Kidney capillary endothelial cell (primary cell): Measurements from ENCODE around the gene ELP4.

Experiments
- DNase-seq: peaks from one replicate; pipeline ENCODE4 v3.0.0-alpha.2; 2018; ENCODE audit warnings: low spot score

Gene ELP4

DNA sequence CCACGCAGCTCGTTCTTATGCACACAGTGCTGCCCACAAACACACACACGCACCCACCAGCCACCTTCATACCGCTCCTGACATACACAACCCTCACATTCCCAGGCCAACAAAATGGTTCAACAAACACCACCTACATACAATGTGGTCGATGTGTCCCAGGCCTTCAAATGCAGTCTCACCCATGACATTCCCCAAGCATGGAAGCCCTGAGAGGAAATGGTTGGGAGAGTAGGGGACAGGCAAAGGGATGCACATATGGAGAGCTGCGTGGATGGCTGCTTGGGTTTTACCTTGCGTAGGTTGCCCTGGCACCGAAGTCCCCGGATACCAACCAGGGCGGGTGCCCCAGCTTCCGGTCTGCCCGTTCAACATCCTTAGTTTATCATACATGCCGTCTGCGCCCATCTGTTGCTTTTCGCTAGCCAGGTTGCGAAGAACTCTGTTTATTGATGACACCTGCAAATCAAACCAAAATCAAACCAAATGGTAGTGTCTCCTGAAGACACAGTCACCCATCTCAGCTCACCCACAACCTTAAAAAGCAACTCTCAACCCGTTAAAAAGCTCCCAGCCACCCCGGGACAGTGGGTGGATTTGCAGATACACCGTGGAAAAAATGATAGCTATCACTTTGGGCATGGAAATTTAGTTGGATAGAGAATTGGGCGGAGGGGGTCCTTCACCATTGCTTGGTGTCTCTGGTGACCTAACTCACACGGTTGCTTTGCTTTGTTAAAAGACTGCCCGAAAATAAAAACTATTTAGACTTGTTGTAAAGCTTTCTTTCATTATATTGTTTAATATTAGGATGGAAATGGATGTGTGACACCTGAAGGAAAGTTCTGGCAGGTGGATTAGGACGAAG lies 291.1 kb downstream of the ELP4 start:
- no peak for DNase-seq

DNA sequence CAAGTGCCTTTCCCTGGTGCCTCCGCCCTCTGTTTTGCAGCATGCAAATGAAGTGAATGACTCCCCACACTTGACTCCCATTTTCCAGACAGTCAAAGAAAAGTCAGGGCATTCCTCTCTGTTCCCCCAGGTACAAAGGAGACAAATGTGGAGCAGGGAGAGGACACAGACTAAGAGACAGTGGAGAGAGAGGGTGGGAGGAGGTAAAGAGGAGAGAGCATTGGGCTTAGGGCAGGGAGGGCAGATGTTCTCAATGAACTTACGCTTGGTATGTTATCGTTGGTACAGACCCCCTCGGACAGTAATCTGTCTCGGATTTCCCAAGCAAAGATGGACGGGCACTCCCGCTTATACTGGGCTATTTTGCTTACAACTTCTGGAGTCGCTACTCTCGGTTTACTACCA lies 291.7 kb downstream of the ELP4 start:
- DNase-seq = no peak

DNA sequence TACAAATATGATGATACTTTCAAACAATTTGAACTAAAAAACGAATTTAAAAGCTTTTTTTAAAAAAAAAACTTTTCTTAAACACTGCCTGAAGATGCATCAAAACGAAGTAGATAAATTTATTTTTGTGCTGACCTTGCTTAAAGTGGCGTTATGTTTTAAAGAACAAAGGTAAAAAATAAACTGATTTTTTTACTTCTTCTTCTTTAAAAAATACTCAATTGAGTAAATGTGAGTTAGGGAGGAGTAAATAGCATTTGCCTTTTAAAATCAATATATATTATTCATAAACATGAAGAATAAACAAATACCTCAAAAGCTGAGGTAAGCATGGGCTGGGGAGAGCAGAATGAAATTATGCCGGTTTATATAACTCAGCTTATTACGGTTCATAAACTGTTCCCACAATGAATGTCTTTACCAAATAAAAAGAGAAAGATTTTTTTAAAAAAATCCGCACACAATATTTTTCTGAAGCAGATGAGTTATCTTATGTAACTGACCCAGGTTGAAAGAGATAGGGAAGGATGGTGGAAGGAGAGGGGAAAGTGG lies 292.5 kb downstream of the ELP4 start:
- DNase-seq = no peak

DNA sequence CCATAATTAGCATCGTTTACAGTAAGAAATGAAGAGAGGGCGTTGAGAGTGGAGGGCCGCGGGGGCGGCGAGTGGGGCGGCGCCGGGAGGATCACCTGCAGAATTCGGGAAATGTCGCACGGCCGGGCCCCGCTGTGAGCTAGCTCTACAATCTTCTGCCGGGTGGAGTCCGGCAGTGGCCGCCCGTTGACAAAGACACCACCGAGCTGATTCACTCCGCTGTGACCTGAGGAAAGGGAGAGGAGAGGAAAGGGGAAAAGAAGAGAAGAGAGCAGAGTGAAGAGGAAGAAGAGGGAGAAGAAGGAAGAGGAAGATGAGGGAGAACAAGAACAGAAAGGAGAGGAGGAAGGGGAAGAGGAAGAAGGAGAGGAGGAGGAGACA lies 293.0 kb downstream of the ELP4 start:
- no peak for DNase-seq

DNA sequence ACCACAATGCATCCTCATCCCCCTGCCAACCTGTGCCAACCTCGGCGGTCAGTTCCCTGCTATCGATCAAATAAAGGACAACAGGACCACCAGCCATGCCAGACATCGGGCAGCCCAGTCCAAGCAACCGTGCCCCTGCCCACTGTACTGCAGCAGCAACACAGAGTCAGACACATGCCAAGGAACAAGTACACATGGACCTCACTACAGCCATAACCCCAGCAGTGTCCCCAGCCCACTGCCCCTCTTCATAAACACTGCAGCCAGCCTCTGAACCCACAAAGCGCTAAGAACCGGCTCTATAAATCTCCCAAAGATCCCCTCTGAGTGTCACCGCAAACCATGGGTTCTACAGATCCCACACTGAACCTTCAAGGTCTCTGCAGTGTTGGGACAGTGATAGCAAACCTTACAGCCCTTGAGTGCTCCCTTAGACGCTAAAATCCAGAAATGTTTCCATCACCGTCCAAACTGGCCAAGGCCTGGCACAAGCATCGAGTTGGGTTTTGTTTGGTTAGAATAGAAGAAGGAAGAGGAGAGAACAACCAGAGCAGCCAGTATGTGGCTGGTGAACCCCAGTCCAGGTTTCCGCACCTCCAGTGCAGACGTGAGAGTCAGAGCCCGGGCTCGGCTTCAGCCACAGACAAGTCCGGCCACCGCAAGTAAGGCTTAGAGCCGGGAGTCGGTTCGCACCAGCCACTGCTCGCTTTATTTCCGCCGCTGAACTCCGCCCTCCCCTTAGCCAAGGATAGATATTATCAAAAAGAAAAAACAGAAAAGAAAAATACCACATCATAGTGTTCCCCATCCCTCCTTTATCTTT lies 293.6 kb downstream of the ELP4 start:
- DNase-seq = no peak

DNA sequence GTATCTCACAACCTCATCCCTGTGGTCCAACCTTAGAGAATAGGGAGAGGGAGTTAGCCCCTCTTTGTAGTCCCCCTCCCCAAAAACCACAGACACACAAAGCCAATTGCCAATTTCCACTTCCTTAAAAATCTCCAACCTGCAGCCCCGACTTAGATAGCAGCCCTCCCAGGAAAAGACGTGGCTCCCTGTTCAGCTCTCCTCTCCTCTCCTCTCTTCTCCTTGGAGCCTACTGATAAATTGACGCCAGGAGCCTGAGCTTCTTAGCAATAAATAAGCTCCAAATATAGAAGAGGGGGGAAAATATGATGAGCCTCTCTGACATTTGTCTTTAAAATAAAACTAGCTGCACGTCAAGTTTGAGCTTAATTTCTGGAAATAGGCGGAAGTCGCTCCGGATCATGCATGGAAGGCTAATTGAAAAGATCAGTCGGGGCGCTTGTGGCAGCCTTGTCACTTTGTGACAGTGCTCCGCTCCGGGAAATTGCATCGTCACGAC lies 294.3 kb downstream of the ELP4 start:
- no peak for DNase-seq

DNA sequence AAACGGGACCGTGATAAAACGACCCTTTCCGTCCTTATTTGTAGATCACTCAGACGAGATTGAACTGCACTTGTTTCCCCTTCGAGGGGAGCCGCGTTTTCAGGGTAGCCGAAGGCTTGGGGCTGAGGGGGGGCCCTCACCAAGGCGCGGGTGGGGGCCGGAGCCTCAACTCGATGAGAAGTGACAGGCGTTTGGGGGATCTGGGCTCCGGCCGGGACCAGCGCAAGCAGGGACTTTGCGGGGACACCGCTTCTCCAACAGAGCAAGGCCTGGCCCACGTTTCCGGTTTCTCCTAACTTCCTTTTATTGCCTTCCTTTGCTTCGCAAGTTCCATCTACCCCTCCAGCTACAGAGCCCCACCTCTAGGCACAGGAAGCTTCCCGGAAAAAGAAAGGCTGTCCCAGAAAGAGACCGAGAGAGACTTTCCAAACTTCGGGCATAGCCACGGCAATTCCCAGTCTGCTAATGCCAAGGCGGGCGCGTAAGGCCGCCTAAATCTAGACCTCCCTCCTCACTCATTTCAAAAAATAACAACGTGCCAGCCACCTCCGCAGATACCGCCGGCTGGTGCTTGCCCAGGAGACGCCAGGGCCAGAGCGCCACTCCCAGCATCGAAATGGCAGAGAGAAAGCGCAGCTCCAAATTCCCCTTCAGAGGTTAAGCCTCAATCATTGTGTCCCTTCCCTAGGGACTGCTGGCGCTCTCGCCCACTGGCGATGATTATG lies 294.9 kb downstream of the ELP4 start:
- no peak for DNase-seq

DNA sequence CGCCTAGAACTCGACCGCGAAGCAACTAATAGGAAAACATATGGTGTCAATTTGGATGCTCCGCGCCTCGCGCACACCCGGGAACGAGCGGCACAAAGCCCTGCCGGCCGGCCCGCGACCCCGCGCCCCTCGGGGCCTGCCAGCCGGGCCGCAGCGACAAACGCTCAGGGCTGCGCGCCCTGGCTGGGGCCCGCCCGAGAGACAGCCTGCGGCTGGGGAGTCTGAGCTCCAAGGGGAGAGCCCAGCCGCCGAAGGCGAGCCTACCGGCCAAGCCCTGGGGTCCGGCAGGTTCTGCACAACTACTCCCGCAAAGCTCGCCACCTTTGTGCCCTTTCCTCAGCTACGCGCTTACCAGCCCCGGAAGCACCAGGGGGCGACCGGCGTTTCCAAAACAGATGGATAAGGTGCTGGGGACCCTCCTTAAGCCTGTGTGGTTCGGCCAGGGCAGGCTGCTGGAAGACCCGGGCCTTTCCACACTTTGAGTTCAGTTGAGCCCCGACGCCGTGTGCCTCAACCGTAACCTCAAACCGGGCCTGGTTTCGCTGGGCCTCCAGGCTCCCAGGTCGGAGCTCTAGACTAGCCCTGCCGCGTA lies 295.6 kb downstream of the ELP4 start:
- no peak for DNase-seq

DNA sequence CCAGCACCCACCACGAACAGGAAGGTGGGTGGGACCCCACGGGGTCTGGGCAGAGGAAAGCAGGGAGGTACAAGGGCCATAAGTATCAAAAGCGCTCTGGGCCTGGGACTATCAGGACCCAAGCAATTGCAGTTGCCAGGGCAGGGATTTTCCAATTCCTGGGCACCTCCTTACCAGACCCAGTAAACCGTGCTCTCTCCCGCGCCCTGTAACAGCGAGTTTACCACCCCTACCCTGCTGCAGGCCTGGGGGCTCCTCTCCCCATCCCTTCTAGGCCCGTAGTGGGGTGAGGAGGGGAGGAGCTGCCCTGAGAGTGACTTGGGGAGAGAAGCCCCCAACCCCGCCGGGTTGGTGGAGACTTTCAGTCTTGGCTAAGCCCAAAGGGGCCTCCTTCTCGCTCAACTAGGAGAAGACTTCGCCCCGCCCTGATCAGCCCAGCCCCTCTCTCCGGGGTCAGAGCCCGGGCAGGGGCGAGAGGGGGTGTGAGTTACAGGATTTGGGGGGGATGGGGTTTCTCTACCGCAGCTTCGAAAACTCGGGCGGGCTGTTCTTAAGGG lies 296.1 kb downstream of the ELP4 start:
- no peak for DNase-seq

DNA sequence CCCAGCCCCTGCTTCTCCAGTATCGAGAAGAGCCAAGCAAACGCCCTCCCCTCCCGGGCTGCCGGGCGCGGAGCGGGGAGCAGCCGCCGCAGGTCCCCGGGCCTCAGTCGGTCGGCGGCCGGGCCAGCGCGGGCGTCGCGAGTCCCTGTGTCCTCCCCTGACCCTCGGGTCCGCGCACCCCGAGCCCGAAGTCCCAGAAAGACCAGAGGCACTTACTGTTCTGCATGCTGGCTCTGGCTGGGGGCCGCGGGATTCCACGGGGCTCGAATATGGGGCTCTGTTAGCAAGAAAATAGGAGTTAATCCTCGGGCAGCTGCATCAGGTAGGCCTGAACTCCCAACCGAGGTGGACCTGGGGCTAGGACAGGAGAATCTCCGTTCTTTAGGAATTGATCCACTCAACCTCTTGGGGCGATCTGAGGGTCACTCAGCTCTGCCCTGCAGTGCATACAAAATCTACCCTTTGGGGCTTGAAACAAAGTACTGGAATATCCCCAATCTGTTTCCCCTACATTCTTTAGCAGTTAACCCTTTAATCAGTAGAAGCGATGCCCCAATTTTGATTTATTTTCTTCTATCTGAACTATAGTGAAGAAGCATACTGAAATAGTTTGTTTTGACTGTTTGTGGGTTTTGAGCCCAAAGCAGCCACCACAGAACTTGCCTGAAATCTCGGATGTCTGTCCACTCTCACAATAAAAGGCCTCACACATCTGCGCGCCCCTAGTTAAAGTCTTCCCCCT lies 296.8 kb downstream of the ELP4 start:
- no peak for DNase-seq

DNA sequence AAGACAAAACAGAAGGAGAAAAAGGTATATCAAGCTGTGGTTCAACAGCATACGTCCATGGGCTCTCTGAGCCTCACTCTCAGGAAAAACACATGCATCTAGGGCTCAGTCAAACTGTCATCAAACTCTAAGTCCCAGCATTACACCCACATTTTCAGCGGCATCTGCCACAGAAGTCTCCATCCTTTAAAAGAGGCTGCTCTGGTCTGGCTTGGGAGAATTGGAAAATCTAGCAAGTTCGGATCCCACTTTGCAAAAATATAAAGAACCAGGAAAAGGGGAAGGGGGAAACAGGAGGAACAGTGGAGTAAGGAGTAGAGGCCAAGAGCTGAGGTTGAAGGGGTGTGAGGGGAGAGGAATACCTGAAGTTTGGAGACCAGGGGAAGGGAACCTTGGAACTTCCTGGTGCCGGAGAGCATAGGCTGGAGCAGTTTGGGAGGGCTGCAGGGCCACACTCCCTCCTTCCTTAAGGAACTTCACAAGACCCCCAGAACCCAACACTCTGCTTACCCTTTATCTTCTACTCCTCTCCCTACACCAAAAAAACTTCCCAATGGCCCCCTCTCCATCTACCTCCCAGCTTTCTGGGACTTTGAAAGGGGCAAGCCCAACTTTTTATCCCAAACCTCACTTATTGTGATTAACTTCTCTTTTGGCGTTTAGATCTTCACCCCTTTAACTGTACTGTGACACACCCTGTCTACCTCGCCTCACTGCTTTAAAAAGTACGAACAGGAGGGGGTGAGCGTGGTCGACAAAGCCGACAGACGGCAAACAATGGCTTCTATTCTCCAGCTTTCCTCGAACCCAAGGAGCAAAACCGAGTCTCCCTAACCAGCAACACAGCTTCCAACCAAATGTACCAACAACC lies 297.6 kb downstream of the ELP4 start:
- DNase-seq = no peak

DNA sequence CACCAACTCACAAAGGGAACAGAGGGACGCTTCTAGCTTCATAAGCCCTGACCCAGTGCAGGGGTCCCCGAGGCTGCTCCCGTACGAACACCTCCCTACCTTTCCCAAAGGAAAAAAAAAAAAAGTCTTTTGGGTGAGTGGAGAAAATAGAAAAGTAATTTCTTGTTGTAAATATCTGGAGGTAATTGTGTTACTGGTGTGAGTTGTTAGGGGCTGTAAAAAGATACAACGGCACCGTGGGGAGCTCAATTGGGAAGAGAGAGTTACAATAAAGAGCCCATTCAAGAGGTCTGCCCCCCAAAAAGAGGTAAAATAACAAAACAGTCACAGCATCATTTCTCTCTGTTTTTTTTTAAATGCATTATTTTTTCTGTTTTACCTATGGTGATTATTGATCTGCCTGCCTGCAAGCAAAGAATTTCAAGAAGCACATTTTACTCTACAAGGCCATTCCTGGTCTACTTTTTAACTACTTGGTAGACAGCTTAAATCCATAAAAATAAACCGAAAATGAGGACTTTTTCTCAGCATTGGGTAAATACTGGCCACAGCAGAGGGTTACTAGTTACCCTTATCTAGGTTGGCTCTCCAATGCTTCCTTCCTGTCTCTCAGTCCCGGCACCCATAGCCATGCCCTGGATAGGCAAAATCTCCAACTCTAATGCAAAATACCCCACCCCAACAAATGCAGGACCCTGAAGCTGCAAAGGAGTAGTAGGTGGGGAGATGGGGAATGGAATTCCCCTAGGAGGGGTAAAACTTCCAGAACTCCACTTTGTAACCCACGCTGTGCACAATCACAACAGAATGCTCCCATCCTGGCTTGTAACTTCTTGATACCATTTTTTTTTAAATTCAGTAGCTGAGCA lies 298.5 kb downstream of the ELP4 start:
- DNase-seq = no peak

DNA sequence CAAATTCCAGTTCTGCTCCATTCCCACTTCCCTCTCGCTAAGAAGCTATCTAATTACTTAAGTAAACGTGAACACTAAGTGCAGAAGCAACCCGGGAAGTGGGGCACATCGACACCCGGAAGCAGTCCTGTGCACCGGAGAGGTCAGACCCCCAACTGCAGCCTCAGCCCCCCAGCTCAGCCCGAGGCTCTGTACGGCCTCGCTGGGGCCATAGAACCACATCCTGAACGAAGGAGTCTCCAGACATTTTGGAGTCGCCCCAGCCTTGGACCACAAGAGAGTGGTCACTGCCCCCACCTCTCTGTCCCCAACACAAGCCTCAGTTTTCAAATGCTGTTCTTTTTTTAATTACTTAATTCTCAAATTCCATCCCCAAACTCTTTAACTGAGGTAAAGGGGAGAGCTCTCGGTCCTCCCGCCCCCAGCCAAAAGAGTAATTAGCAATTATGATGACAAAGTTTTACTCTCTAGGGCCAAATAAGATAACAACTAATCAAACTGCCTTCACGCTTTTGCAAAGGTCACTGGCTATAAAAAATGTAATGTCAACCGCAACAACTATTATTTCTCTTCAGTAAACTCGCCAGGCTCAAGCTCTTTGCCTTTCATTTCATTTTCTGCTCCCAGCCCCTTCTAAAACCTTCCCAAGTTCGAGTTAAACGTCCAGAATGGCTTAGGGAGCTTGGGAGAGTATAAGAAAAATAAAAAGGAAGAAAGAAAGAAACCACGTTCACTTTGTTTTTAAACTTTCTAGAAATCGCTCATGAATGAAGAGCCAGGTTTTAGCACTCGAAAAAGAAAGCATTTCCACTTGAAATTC lies 299.4 kb downstream of the ELP4 start:
- DNase-seq = no peak

DNA sequence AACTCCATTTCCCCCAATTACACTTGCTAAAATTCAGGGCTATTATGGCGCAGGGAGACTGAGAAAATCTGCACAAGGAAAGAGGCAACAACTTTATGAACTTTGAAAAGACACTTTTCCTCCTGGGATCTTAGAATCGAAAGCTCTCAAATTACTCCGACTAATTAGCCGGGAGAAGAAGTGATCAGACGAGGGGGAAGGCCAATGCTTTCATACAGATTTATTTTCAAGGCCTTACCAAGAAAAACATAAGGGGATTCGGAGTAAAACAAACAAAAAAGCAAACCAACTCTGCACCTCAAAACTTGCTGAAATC lies 299.9 kb downstream of the ELP4 start:
- DNase-seq = no peak

DNA sequence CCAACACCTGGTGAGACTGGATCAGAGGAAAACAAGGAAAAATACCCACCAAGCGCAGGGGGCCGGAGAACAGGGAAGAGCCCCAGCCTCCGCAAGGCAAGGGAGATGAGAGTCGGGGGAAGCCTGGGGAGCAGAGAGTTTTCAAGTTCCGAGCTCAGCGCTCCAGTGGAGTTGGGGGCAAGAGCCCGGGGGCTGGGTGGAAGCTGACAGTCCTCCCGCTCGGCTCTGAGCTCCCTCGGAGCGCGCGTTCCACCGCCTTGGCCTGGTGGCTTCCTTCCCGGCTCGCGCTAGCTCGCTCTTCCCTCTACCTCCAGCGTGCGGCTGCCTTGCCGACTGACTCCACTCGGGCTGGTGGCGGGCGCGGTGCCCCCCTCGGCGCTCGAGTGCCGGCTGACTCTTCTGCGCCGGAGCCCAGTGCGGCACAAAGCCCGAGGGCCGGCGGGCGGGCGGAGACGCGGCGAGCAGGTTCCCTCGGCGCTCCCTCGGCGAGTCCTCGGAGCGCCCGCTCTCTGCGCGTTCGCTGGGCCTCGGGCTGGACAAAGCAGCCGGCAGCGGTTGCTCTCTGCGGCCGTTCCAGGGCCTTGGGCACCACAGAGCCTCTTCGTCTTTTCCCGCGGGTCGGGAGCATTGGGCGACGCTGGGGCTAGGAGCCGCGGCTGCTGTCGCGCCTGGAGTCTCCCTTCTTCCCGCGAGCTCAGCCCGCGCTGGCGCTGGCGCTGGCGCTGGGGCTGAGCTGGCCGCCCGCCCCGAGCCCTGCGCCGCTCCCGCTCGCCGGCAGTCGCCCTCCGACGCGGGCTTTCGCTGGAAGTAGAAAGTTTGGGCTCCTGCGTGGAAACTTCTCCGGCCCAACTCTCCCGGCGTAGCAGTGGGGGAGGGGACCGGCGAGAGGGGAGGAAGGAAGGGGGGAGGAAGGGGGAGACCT lies 300.6 kb downstream of the ELP4 start:
- DNase-seq = no peak

DNA sequence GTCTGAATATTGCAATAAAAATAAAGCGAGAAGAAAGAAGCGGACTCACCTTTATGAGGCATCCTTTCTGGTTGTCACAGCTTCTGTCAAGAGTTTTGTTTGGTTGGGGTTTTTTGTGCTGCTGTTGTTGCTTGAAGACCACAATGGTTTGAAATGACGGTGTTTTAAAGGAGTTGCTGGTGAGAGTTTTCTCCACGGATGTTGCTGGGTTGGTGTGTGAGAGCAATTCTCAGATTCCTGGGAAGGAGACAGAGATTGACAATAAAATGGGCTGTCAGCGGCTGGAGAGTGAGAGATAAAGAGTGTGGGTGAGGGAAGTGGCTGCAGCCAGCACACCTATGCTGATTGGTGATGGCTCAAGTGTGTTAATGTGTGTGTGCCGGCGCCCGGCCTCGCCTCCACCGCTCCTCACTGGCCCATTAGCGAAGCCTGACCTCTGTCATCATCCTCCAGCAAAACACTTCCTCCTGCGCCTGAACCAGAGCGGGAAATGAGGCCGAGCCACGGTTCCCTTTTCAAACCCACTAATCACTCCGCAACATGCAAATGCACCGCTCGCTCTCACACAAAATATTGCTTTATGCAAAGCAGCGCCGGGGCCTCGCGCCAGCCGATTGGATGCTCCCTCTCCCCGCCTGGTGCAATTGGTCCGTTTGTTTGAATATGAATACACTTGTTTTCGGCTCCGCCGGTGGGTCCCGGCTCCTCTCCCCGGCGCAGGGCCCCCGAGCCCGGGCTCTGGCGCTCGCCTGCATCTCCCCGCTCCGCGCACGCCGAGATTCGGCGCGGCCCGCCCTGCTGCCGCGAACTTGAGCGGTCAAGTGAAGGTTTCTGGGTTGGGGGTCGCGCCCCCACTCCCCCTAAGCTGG lies 301.4 kb downstream of the ELP4 start, which contains the start of gene PAX6:
Gene PAX6 (minus strand): TSS at position 544 of the 869 bp plus-strand sequence. CDS start 4,911 bp downstream, outside the sequence.
- DNase-seq = no peak
